Measurements from ENCODE around the gene DEDD.
"Not testable (repeated sequence)": the region's sequence is repeated elsewhere in the genome, so short reads cannot be mapped to it uniquely, and the experiment has no call there.

The DEDD gene

GRCh38 chr1:161121042-161121650 lies 11.3 kb downstream of the DEDD start:
- DNase-seq: no peak

GRCh38 chr1:161119092-161119903 lies 13.2 kb downstream of the DEDD start:
- DNase-seq: peak; percentile 51 to 52

GRCh38 chr1:161117759-161118581 lies 14.5 kb downstream of the DEDD start, which contains the start of the genes NIT1 and PFDN2:
TSS of gene NIT1 (plus strand) at chr1:161118105. CDS start at chr1:161118177, 72 bp downstream.
TSS of gene PFDN2 (minus strand) at chr1:161118037. CDS start at chr1:161118026, 11 bp downstream.
- DNase-seq: peak; percentile 81 to 84

GRCh38 chr1:161115961-161116360 lies 16.5 kb downstream of the DEDD start:
- not testable (repeated sequence) for DNase-seq

DNA sequence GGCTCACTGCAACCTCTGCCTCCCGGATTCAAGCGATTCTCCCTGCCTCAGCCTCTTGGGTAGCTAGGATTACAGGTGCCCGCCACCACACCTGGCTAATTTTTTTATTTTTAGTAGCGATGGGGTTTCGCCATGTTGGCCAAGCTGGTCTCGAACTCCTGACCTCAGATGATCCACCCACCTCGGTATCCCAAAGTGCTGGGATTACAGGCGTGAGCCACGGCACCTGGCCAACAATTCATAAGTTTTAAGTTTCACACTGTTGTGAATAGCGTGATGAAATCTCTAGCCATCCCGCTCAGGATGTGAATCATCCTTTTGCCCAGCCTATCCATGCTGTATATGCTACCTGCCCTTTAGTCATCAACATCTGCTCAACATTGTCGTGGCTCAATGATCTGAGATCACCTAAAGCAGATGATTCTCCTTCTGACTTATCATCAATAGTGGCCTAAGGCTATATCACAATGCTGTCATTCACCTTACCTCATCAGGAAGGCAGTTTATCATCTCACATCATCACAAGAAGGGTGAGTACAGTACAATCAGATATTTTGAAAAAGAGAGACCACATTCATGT lies 17.2 kb downstream of the DEDD start:
- no peak for DNase-seq

DNA sequence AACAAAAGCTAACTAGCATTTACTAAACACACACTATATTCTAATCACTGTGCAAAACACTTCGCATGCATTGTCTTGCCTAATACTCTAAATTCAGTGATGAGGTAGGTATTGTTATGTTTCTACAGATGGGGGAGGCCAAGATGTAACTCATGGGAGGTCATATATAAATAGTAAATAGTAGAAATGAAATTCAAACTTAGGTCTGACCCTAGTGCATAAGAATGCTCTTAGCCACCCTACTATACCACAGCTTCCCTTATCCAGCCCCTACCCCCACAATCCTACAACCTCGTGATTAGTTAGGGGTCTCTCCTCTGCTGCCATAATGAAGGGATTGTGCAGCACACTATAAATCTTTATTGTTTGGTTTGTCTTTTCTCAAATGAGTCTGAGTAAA lies 17.9 kb downstream of the DEDD start:
- no peak for DNase-seq

GRCh38 chr1:161113915-161114314 lies 18.6 kb downstream of the DEDD start:
- no peak for DNase-seq

DNA sequence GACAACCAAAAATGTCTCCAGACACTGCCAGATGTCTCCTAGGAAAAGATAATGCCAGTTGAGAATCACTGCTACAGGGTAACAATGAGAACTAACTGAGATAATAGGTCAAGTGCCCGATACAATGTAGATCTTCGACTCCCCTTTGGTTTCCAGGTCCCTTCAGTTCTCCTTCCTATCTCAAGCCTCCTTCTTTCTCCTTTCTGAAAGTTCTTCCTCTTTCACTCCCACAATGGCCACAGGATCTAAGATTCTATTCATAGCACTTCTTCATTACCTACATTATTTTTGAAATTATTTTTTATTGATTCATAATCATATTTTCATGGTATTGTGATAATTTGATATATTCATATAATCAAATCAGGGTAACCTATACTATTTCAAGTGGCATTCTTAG lies 20.9 kb downstream of the DEDD start:
- DNase-seq: no peak

DNA sequence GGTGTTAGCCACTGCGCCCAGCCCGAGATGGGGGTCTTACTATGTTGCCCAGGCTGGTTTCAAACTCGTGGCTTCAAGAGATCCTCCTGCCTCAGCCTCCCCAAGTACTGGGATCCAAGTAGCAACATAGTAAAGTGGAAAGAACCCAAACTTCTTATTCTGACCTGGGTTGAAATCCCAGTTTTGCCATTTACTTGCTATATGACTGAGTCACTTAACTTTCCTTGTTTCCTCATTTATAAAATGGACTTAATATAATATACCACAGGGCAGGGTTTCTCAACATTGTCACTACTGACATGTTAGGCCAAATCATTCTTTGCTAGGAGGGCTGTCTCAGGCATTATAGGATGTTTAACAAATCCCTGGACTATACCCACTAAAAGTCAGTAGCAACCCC lies 21.4 kb downstream of the DEDD start:
- no peak for DNase-seq

DNA sequence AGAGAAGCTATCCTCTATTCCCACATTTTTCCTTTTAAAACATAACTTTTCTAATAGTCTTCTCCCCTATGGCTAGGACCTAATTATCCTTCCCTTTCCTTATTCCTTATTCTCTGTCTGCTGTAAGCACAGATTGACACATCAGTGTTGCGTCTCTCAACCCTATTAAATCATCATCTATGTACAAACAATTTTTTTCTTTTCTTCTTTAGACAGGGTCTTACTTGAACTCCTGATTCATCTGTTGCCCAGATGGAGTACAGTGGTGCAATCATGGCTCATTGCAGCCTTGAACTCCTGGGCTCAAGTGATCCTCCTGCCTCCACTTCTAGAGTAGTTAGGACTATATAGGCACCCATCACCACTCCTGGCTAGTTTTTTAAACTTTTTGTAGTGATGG lies 26.0 kb downstream of the DEDD start:
- DNase-seq: no peak

- no peak for DNase-seq
Observed at GRCh38 chr1:161100556-161100955, 31.9 kb downstream of the DEDD start.

DNA sequence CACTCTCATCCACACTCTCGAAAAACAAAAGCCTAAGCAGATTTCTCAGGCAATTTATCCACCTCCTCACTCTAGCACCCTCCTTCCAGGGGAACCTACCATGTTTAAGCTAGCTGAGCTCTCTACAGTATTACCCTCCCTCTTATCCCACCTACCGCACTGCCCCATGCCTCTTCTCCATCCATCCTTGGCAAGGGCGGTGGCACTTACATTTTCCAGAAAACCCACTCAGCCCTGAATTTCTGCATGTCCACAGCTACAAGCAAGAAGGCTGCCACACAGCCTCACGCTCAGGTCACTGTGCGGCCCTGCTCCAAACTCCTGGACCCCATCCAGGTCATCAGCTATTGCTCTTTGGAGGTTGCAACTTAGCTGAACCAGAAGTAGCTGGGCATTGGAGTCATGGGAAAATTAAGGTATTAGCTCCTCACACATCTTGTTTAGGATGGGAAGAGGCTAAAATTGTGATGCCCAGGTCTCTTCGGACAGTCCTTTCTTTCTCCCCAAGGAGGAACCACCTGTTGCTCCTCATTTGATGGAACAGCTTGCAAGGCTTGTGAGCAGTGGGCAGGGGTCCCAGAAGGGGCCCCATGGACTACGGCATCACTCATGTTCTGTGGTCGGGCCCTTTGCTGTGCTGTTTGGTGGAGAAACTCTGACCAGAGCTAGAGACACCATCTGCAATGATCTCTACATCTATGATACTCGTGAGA lies 33.2 kb downstream of the DEDD start:
- DNase-seq: no peak

DNA sequence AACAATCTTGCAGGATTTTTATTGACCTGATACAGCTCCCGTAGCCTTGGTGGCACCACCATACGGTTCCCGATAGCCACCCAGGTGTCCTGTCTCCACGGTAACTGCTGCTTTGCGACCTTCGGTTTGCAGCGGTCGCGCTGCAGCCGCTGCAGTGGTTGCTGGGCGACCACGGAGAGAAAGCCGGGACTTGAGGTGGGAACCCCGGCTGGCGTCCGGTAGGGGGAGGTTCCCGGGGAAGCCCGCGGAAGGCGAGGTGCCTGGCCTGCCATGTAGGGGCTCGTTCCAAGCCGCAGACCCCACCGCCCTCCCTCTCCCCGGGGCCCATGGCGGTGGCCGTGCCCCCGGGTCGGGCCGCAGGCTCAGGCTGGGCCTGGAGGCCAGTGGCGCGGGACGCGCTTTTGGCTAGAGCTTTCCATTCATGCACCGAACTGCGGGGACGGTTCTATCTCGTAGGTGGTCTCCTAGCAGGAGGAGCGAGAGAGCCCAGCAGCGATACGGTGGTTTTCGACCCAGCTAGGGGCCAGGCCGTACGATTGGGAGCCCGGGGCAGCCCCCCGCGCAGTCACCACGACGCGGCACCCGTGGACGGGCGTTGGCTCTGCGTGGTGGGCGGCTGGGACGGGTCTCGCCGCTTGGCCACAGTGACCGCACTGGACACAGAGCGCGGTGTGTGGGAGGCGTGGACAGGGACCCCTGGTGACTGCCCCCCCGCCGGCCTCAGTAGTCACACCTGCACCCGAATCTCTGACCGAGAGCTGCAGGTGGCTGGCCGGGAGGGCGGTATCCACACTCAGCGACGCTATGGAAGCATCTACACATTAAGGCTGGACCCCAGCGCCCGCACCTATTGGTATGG lies 34.0 kb downstream of the DEDD start, which contains the start of gene KLHDC9:
Gene KLHDC9, plus strand, starts transcription at position 152 of the 859 bp plus-strand sequence. Its CDS starts 175 bp downstream, at position 327.
- peak; percentile 46 to 52 for DNase-seq

DNA sequence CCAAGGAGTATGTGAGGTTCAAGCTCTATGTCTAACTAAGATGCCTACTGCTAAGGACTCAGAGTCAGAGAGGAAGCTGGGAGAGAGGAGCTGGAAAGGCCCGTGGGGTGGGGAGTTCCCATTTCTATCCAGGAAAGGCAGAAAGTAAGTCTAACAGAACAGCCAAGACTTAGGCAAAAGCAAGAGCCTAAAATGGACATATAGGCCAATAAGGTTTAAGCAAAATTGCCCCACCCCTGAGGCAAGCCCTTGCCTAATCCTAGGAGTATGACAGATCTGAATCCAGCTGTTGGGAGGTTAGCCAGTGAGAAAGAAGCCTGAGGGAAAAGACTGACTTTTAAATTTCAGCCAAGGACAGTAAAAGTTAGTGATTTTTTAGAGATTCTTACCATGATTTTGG lies 35.9 kb downstream of the DEDD start:
- no peak for DNase-seq

DNA sequence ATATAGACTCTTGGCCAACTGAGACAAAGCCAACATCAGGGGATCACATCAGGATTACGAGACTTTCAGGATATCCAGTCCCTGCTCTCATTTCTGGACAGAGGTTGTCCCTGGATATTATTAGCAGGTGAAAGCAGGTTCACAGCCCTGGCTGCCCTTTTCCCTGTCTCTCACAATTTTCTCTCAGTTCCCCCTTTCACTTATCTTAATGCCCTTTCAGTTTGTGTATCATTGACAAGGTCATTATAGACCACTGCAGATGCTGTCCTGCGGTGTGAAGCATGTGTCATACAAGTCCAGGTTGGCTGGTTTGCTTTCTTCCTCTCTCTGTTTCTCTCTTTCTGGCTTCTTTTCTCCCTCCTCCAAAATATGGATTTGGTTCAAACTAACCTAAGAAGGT lies 36.5 kb downstream of the DEDD start:
- DNase-seq: no peak

GRCh38 chr1:161095230-161095629 lies 37.2 kb downstream of the DEDD start:
- no peak for DNase-seq

GRCh38 chr1:161094481-161094880 lies 38.0 kb downstream of the DEDD start:
- no peak for DNase-seq

GRCh38 chr1:161092621-161093028 lies 39.8 kb downstream of the DEDD start:
- DNase-seq: no peak

DNA sequence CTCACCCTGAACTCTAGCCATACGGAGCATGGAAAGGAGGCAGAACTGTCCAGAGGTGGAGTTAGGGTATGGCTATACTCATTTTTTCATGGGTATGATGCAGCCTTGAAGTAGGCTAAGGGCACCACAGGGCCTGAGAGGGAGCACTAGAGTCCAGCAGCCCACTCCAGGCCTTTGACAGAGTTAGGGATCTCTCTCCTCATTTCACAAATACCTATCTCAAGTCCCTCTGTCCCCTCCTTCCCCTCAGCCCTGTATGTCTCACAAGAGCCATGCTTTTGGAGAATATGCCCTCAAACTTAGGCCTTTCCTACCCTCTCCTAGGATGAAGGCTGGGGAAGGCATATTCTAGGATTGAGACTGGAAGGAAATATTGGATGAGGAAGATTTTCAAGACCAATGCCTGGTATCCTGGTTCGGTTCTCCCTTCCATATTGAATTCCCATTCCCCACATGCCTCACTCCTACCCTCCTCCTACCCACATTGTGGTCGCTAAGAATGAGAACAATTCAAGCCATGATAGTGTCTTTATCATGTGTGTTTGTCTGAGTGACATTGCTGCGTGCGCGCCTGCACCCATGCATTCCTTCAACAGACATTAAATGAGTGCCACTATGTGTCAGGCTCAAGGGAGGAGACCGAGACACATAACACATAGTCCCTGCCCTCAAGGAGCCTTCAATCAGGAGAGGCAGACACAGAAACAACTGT lies 40.5 kb downstream of the DEDD start:
- no peak for DNase-seq

DNA sequence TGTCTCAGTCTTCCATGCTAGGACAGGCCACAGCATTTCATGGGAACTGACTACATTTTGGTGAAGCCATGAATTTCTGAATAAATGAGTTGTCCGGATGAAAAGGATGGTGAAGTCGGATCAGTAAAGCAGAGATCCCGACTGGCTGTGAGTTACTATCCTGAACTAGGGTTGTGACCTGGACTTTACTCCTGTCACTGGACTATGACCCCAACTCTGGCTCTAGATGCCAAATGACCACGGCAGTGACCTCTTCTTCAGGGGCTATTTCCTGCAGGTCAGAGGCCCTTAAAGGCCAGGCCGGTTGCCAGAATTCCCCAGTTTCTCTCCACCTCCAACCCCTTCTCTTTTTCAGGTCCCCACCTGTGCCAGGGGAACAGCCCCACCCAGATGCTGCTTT lies 41.4 kb downstream of the DEDD start:
- DNase-seq: no peak

DNA sequence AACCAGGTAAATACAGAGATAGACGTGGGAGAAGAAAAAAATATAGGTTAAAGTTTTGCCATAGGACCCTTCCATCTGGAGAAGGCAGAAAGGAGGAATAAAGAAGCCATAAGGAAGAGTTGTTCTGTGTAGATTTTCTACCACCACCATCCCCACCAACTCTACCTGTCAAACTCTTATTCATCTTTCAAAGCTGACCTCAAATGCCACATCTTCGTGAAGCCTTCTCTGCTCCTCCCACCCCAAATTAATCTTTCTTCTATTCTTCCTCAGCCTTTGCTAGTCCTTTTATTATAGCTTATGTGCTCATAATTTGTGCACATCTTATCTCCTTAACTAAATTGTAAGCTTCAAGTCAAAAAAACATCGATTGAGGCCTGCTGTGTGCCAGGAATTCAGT lies 41.9 kb downstream of the DEDD start:
- DNase-seq: no peak

Measured in stimulated activated CD4-positive, alpha-beta T cell treated with anti-CD3 and anti-CD28 coated beads, Interleukin-2, amount 100 ng/mL, for 48 hours (primary cell).